Esophagus squamous epithelium (tissue), 5 donors: ENCODE data around the gene HTR1D. TPM values are rescaled to one million over a fixed set of nuclear protein-coding genes. Genes with fewer than 3 reads are reported as not detected.
"Not testable (repeated sequence)": the region's sequence is repeated elsewhere in the genome, so short reads cannot be mapped to it uniquely, and the experiment has no call there.

Experiments
- DNase-seq: peaks from one replicate; lab custom pipeline; 2025; lab: John Stamatoyannopoulos, UW
- H3K27ac ChIP-seq, 4 donors: fragments of 200-600 bp; sonication (generic); one replicate each; pipeline ENCODE4 v1.5.1; 2016 to 2019; ENCODE audit warnings: mild to moderate bottlenecking in 1 of 4
- H3K27me3 ChIP-seq, 4 donors: fragments of 200-600 bp; sonication (generic); 1 replicate in 3 of 4; 2 replicates in 1 of 4; pipeline versions ENCODE4 v1.5.1 to v1.6.0; 2017 to 2021; ENCODE audit warnings: antibody characterized with exemption in 1 of 4
- H3K36me3 ChIP-seq, 3 donors: fragments of 200-600 bp; sonication (generic); one replicate each; pipeline ENCODE4 v1.5.1; 2016 to 2019
- H3K4me1 ChIP-seq, 3 donors: fragments of 200-600 bp; sonication (generic); one replicate each; pipeline ENCODE4 v1.5.1; 2017 to 2019
- H3K4me3 ChIP-seq, 4 donors: fragments of 200-600 bp; sonication (generic); 1 replicate in 3 of 4; 2 replicates in 1 of 4; pipeline ENCODE4 v1.5.1; 2016 to 2019; ENCODE audit warnings: mild to moderate bottlenecking in 2 of 4, moderate library complexity in 1 of 4
- H3K9me3 ChIP-seq, 3 donors: fragments of 200-600 bp; sonication (generic); one replicate each; pipeline ENCODE4 v1.5.1; 2016 to 2019
- CTCF ChIP-seq, 6 experiments: fragments of 450-650 bp in 4 of 6; fragments of 200-600 bp in 2 of 6; sonication (generic) in 2 of 6; IDR thresholded peaks; one replicate each; pipeline ENCODE4 v1.5.1; 2016 to 2019; ENCODE audit warnings: antibody characterized with exemption in 6 of 6, mild to moderate bottlenecking in 4 of 6, moderate library complexity in 4 of 6
- POLR2A ChIP-seq, 4 donors: fragments of 450-650 bp; IDR thresholded peaks; one replicate each; pipeline ENCODE4 v1.6.1; 2017; ENCODE audit warnings: antibody characterized with exemption in 4 of 4, mild to moderate bottlenecking in 4 of 4, moderate library complexity in 3 of 4
- WGBS, 2 donors: methylation state at CpG; one replicate each; pipeline ENCODE4 v1.1.5; 2018; 5-methylcytosine and 5-hydroxymethylcytosine counted together
- intact Hi-C: fragments of 100-400 bp; cut with DNase I; formaldehyde crosslinking; loops from one replicate; pipeline ENCODE4 v1.15.0; 2022
- total RNA-seq, 4 donors: library from RNA; depleted of rRNA; stranded (reverse); fragments of >200 nt; gene quantifications; one replicate each; pipeline ENCODE4 v1.1.0, GENCODE V29; 2016
- donor health status: DM: yes; HTN: yes; CAD: no.

The HTR1D gene, protein sequence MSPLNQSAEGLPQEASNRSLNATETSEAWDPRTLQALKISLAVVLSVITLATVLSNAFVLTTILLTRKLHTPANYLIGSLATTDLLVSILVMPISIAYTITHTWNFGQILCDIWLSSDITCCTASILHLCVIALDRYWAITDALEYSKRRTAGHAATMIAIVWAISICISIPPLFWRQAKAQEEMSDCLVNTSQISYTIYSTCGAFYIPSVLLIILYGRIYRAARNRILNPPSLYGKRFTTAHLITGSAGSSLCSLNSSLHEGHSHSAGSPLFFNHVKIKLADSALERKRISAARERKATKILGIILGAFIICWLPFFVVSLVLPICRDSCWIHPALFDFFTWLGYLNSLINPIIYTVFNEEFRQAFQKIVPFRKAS
- total RNA-seq = not detected

DNA sequence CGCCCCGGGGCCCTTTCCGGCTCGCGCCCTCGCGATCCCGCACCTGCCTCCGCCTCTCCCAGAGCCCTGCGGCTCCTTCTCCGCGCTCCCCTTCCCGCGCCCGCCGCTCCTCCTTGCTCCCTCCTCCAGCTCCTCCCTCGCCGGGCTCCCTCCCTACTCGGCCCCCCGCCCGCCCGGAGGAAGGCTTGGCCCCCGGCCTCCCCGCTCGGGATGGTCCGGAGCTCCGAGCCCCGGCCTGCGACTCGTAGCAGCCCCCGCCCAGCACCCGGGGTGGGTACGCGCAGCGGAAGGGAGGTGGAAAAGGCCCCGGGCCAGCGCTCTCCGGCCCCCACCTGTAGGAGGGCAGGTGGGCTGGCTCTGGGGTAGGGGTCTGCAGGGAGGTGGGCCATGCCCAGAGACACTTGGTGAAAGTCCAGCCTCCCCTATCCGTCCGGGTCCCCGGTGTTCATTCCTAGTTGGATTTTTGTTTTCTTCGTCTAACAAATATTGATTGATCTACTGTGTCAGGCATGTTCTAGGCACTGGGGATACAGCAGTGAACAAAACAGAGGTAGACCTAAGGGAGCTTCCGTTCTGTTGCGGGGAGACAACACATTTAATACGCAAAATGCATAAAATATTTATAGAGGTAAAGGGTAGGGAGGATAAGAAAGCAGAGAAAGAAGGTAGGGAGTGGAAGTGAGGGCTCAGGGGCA lies at the start of gene HTR1D:
TSS of gene HTR1D (minus strand) at position 82 of the 695 bp plus-strand sequence. CDS start 23,283 bp downstream, outside the sequence.
- TF ChIP-seq POLR2A (IDR thresholded peaks at IDR 0.05) (no peak), CTCF (IDR thresholded peaks at IDR 0.05) (no peak)
- WGBS, 2 donors = 4 to 6% methylated on average over 3 to 4 of the region's 45 CpGs
- intact Hi-C loops = no loop called here
- no peak for DNase-seq
- Histone ChIP-seq H3K36me3 (no peaks in the 10 kb centered on the region), H3K9me3 (no peaks in the 10 kb centered on the region), H3K4me1 (peaks cover 6 to 16% (median 11%) of the 10 kb centered on the region in 3 donors), H3K4me3 (peak within 1 kb of the TSS; percentile 27 to 65 (median 39)), H3K27me3 (peaks cover 0 to 99% (median 10%) of the 10 kb centered on the region in 4 donors), H3K27ac (no peak within 1 kb of the TSS)

- TF ChIP-seq POLR2A (IDR thresholded peaks at IDR 0.05) = no peak
- no peak for TF ChIP-seq CTCF (IDR thresholded peaks at IDR 0.05)
- no peak for DNase-seq
- Histone ChIP-seq H3K9me3 (no peaks in the 10 kb centered on the region), H3K4me1 (no peaks in the 10 kb centered on the region), H3K27me3 (no peaks in the 10 kb centered on the region), H3K27ac (no peak overlapping the region), H3K4me3 (no peak overlapping the region), H3K36me3 (no peaks in the 10 kb centered on the region)
- intact Hi-C loops = no loop called here
- WGBS, 2 donors = 69 to 78% methylated on average over 3 of the region's 3 CpGs
These were observed 46.1 kb upstream of the HTR1D start for GRCh38 chr1:23263380-23263887.

DNA sequence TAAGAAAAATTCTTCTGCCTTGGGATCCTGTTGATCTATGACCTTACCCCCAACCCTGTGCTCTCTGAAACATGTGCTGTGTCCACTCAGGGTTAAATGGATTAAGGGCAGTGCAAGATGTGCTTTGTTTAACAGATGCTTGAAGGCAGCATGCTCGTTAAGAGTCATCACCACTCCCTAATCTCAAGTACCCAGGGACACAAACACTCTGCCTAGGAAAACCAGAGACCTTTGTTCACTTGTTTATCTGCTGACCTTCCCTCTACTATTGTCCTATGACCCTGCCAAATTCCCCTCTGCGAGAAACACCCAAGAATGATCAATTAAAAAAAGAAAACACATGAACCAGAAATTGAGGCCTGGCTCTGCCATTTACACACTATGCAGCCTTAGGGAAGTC lies 40.8 kb upstream of the HTR1D start:
- DNase-seq, H3K27me3 ChIP-seq, intact Hi-C loops, H3K27ac ChIP-seq, H3K4me1 ChIP-seq, H3K36me3 ChIP-seq, H3K9me3 ChIP-seq, H3K4me3 ChIP-seq: not testable (repeated sequence)
- WGBS, 2 donors = 86 to 100% methylated on average over 1 of the region's 2 CpGs

GRCh38 chr1:23257371-23257770 lies 40.1 kb upstream of the HTR1D start:
- peaks cover 0 to 11% (median 0%) of the 10 kb centered on the region in 4 donors for H3K27me3 ChIP-seq
- intact Hi-C loops, H3K9me3 ChIP-seq, H3K4me3 ChIP-seq, H3K27ac ChIP-seq, H3K36me3 ChIP-seq, H3K4me1 ChIP-seq, DNase-seq: not testable (repeated sequence)
- no CpG with 5 or more reads among the region's 34 CpGs for WGBS, 2 donors

DNA sequence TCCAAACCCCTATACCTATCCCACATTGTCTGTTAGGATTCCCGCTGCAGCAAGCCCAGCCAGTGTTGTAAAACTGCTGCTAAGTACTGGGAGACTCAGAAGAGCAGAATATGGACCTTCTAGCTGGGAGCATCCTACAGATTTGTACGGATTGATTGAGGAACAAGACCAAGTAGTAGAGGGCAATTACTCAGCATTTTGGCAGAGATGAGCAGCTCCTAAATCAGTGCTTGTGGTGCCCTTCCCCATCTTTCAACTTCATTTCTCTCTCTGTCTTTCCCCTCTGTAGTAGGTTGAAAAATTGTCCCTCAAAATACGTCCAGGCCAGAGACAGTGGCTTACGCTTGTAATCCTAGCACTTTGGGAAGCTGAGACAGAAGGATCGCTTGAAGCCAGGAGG lies 37.3 kb upstream of the HTR1D start:
- H3K9me3 ChIP-seq = peaks cover 0 to 2% (median 0%) of the 10 kb centered on the region in 3 donors
- DNase-seq = no peak
- no peaks in the 10 kb centered on the region for H3K4me1 ChIP-seq
- 85 to 90% methylated on average over 4 to 5 of the region's 5 CpGs for WGBS, 2 donors
- H3K27me3 ChIP-seq = peaks cover 0 to 26% (median 0%) of the 10 kb centered on the region in 4 donors
- no peaks in the 10 kb centered on the region for H3K36me3 ChIP-seq
- intact Hi-C loops = no loop called here
- H3K4me3 ChIP-seq = no peak overlapping the region
- TF ChIP-seq CTCF (IDR thresholded peaks at IDR 0.05) = no peak
- TF ChIP-seq POLR2A (IDR thresholded peaks at IDR 0.05) = no peak
- H3K27ac ChIP-seq = no peak overlapping the region

DNA sequence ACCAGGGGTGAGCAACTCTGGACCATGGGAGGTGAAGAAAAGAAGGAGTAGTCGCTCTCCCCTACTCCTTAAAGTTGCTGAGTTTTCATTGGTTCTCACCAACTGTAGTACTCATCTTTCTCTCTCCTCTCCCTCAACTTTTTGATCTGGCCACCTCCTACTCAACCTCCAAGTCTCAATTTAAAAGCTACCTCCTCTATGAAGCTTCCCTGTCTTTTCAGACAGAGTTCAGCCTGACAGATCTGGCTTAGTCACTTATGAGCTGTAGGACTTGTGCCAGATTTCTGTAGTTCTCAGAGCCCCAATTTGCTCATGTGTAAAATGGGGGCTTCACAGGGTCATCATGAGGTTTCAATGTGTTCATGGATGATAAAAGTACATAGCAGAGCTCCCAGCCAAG lies 34.5 kb upstream of the HTR1D start:
- no peak for DNase-seq
- WGBS, 2 donors = 75 to 79% methylated on average over 1 of the region's 1 CpG
- Histone ChIP-seq H3K27ac (no peak overlapping the region), H3K27me3 (peaks cover 0 to 32% (median 0%) of the 10 kb centered on the region in 4 donors), H3K9me3 (peaks cover 0 to 13% (median 0%) of the 10 kb centered on the region in 3 donors), H3K4me3 (no peak overlapping the region), H3K4me1 (no peaks in the 10 kb centered on the region), H3K36me3 (no peaks in the 10 kb centered on the region)
- intact Hi-C loops = no loop called here
- TF ChIP-seq CTCF (IDR thresholded peaks at IDR 0.05) = no peak
- no peak for TF ChIP-seq POLR2A (IDR thresholded peaks at IDR 0.05)
